OCI-LY3 (cell line): ENCODE data around the gene PIGL.

ENCODE experiments used
- H2AFZ ChIP-seq: fragments of 200-600, 300-600 bp; shearing (Covaris generic); 2 replicates; pipeline ENCODE4 v1.6.0; 2014; ENCODE audit warnings: antibody characterized with exemption, low read depth, low read length
- H3K27ac ChIP-seq: fragments of 200-600, 300-600 bp; sonication (generic); 2 replicates; pipeline ENCODE4 v1.5.1; 2014; ENCODE audit warnings: mild to moderate bottlenecking, low read length, moderate library complexity, mixed read lengths
- H3K27me3 ChIP-seq: fragments of 200-600, 300-600 bp; sonication (generic); 2 replicates; pipeline ENCODE4 v1.6.1; 2014; ENCODE audit warnings: low read depth, low read length, mixed read lengths
- H3K36me3 ChIP-seq: fragments of 200-600, 300-600 bp; sonication (generic); replicated peaks from 2 replicates; pipeline ENCODE3; 2014; ENCODE audit warnings: low read depth, low read length, mixed read lengths
- H3K4me1 ChIP-seq: fragments of 300-600, 200-600 bp; sonication (generic); 2 replicates; pipeline ENCODE4 v1.6.1; 2014; ENCODE audit warnings: low read length, mixed read lengths
- H3K4me2 ChIP-seq: fragments of 200-600, 300-600 bp; sonication (generic); 2 replicates; pipeline ENCODE4 v1.6.1; 2014; ENCODE audit warnings: low read length, mixed read lengths
- H3K4me3 ChIP-seq: fragments of 300-600, 200-600 bp; sonication (generic); 2 replicates; pipeline ENCODE4 v1.5.1; 2014; ENCODE audit warnings: antibody characterized with exemption, mild to moderate bottlenecking, low read length, moderate library complexity
- H3K79me2 ChIP-seq: fragments of 300-600, 200-600 bp; shearing (Covaris generic); 2 replicates; pipeline ENCODE4 v1.6.1; 2014; ENCODE audit warnings: mild to moderate bottlenecking, low read length, mixed read lengths
- H3K9ac ChIP-seq: fragments of 300-600, 200-600 bp; shearing (Covaris generic); 2 replicates; pipeline ENCODE4 v1.6.0; 2014; ENCODE audit warnings: mild to moderate bottlenecking, low read length, moderate library complexity
- H3K9me3 ChIP-seq: fragments of 200-600, 300-600 bp; shearing (Covaris generic); 2 replicates; pipeline ENCODE4 v1.6.1; 2014; ENCODE audit warnings: low read length, mixed read lengths; ENCODE audit not compliant: insufficient read depth
- H4K20me1 ChIP-seq: fragments of 200-600, 300-600 bp; sonication (generic); 2 replicates; pipeline ENCODE4 v1.6.1; 2016; ENCODE audit warnings: low read length, mixed read lengths; ENCODE audit not compliant: insufficient read depth
- CTCF ChIP-seq: fragments of 200-600, 300-600 bp; sonication (generic); IDR thresholded peaks from 2 replicates; pipeline ENCODE4 v1.5.1; 2014; ENCODE audit warnings: antibody characterized with exemption, low read length, low read depth
- EZH2phosphoT487 ChIP-seq: fragments of 200-600 bp; shearing (Covaris generic); IDR thresholded peaks from 2 replicates; pipeline ENCODE4 v1.6.1; 2018; ENCODE audit warnings: antibody characterized with exemption, mixed run types, low read depth

Gene PIGL

DNA sequence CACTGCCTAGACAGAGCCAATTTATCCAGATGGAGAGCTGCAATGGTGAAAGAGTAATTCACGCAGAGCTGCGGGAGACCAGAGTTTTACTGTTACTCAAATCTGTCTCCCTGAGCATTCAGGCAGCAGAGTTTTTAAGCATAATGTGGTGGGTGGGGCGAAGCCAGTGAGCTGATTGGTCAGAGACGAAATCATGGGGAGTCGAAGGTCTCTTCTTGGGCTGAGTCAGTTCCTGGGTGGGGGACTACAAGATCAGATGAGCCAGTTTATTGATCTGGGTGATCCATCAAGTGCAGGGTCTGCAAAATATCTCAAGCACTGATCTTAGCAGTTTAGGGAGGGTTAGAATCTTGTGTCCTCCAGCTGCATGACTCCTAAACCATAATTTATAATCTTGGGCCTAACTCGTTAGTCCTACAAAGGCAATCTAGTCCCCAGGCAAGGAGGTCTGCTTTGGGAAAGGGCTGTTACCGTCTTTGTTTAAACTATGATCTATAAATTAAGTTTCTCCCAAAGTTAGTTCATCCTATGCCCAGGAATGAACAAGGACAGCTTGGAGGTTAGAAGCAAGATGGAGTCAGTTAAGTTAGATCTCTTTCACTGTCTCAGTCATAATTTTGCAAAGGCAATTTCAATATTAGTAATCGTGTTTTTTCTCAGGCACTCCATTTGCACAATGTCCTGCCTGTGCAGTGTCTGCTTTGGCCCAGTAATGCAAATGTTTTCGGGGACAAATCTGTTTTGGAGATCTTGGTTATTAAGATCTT, 27.0 kb downstream of the PIGL start:
- H3K27me3 ChIP-seq: no peaks in the 10 kb centered on the region
- H3K4me2 ChIP-seq: peak overlapping the region; percentile 44
- no peaks in the 10 kb centered on the region; the same call in 1 of the 2 replicates for H3K79me2 ChIP-seq
- no peaks in the 10 kb centered on the region for H4K20me1 ChIP-seq
- H3K36me3 ChIP-seq: no peaks in the 10 kb centered on the region
- peaks cover 15% of the 10 kb centered on the region for H3K4me1 ChIP-seq
- H3K27ac ChIP-seq: peak overlapping the region; percentile 30; the same call in 1 of the 2 replicates
- H2AFZ ChIP-seq: peak overlapping the region; percentile 48; the same call in 1 of the 2 replicates
- H3K9me3 ChIP-seq: no peaks in the 10 kb centered on the region
- no peak for TF ChIP-seq CTCF
- no peak overlapping the region for H3K4me3 ChIP-seq
- no peak overlapping the region for H3K9ac ChIP-seq

DNA sequence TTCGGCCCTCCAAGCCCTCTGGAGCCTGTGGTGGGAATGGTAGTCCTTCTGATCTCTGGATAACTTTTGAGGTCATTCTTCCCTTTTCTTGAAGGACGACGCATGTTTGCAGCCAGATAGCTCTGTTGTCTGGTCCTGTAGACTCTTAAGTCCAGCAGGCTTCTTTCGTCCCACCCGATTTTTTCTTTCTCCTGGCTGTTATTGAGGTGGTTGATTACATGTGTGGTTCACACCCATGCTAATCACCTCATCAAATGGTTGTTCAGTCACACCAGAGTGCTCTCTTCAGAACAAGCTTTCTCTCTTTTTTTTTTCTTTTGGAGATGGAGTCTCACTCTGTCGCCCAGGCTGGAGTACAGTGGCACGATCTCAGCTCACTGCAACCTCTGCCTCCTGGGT, 30.6 kb downstream of the PIGL start:
- Histone ChIP-seq H3K79me2 (no peaks in the 10 kb centered on the region; the same call in 1 of the 2 replicates), H3K27me3 (no peaks in the 10 kb centered on the region), H3K9ac (no peak overlapping the region), H2AFZ (no peak overlapping the region), H3K36me3 (no peaks in the 10 kb centered on the region), H3K4me1 (peaks cover 15% of the 10 kb centered on the region), H3K4me3 (no peak overlapping the region), H3K4me2 (no peak overlapping the region), H3K27ac (no peak overlapping the region), H4K20me1 (no peaks in the 10 kb centered on the region), H3K9me3 (no peaks in the 10 kb centered on the region)
- no peak for TF ChIP-seq EZH2phosphoT487
- no peak for TF ChIP-seq CTCF

GRCh38 chr17:16250635-16251034, 33.6 kb downstream of the PIGL start:
- H3K79me2 ChIP-seq: no peaks in the 10 kb centered on the region
- no peaks in the 10 kb centered on the region for H3K9me3 ChIP-seq
- H3K4me1 ChIP-seq: no peaks in the 10 kb centered on the region
- TF ChIP-seq CTCF: no peak
- TF ChIP-seq EZH2phosphoT487: no peak
- H3K27ac ChIP-seq: no peak overlapping the region
- H3K27me3 ChIP-seq: no peaks in the 10 kb centered on the region
- no peak overlapping the region for H3K4me2 ChIP-seq
- no peaks in the 10 kb centered on the region for H4K20me1 ChIP-seq
- H3K4me3 ChIP-seq: no peak overlapping the region
- H3K9ac ChIP-seq: no peak overlapping the region
- H2AFZ ChIP-seq: no peak overlapping the region
- H3K36me3 ChIP-seq: no peaks in the 10 kb centered on the region

- H2AFZ ChIP-seq: no peak overlapping the region
- no peak overlapping the region for H3K9ac ChIP-seq
- H3K27me3 ChIP-seq: no peaks in the 10 kb centered on the region
- no peaks in the 10 kb centered on the region for H3K79me2 ChIP-seq
- no peaks in the 10 kb centered on the region for H3K4me1 ChIP-seq
- no peaks in the 10 kb centered on the region for H3K9me3 ChIP-seq
- H3K4me2 ChIP-seq: no peak overlapping the region
- no peak overlapping the region for H3K4me3 ChIP-seq
- H3K36me3 ChIP-seq: no peaks in the 10 kb centered on the region
- no peak overlapping the region for H3K27ac ChIP-seq
- H4K20me1 ChIP-seq: no peaks in the 10 kb centered on the region
- TF ChIP-seq EZH2phosphoT487 (no peak), CTCF (no peak)
Observed at GRCh38 chr17:16251043-16251442, 34.0 kb downstream of the PIGL start.
